Stimulated activated CD8-positive, alpha-beta memory T cell treated with anti-CD3 and anti-CD28 coated beads, Interleukin-4, amount 100 ng/mL, for 1 hour (primary cell): Measurements from ENCODE around the gene NEUROG1.
A peak's percentile ranks its signal among the peaks of the same experiment; 100 is the strongest.

ENCODE experiments used
- DNase-seq, 2 donors: peaks; one replicate each; pipeline ENCODE4 v3.0.0-alpha.2; 2020; ENCODE audit warnings: low read depth in 2 of 2, low spot score in 1 of 2

NEUROG1 gene

GRCh38 chr5:135535820-135536801, at the start of gene NEUROG1:
TSS of gene NEUROG1 (minus strand) at chr5:135535964. CDS start at chr5:135535690, 274 bp downstream.
- DNase-seq, result no peak

GRCh38 chr5:135584918-135585317, 49.2 kb upstream of the NEUROG1 start:
- DNase-seq, result no peak

DNA sequence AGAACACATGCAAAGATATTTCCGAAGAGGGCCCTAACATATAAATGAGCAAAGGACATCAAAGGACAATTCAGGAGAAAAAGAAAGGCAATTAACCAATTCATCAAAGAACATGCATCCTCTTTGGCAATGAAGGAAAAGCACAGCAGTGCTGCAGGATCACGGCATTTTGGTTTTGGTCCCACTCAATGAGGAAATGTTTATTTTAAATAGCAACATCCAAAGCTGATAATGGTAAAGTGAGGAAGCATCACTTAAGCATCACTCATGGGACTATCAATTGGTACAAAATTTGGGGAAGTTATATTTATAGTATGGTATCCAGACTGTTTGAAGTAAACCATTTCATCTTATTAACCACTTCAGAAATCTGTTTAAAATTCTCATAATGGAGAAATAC, 48.5 kb upstream of the NEUROG1 start:
- DNase-seq, result no peak

DNA sequence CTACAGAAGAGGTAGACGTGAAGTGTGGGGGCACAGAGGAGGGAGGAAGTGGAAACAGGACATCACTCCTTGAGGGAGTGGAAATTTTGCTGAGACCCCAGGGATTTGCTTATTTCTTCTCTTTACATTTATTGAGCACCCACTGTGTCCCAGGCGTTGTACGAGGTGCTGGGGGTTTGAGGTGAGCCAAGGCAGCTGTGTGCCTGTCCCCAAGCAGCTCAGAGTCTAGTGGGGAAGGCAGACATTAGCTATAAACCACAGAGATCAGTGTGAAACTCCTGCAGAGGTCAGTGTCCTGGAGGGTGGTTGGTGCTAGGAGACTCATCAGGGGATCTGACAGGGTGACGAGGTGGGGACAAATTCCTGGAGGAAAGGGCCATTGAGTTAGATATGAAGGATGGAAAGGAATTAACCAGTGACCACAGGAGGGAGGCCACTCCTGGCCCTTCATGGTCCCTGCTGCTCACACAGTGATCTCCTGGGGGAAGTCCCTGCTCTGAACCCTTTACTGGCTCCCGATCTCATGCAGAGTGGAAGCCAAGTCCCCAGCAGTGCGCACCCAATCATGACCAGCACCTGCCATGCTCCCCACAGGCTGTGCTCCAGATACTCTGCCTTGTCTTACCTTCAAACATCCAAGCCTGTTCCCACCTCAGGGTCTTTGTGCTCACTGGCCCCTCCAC, 46.5 kb upstream of the NEUROG1 start:
- no peak for DNase-seq

DNA sequence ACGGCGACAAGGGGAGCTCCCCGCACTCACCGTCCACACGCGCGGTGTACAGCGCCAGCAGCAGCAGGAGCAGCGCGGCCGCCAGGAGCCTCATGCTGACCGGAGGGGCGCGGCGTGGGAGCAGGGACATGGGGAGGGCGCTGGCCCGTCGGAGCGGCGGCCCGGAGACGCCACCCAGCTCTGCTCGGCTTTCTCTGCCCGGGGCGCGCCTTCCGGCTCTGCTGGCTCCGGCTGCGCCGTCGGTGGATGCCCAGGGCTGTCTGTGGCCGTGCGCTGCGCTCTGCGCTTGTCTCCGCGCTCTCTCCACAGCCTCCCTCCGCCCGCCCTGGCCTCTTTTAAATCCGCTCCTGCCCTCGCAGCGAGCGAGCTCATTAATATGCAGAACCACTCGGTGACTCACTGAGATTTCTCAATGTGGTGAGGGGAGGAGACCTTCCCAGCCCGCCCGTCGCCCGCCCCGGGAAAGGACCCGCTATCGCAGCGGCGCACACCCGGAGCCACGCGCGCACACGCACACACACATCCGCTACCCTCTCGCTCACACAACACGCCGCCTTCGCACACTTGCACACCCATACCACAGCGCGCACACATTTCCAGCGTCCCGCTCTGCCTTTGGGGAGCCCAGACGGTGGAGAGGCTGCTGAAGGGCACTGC, 43.0 kb upstream of the NEUROG1 start, which contains the start of gene CXCL14:
CXCL14 (minus strand) TSS at position 307 of the 657 bp plus-strand sequence; CDS start at position 94, 213 bp downstream.
- DNase-seq, result no peak

- DNase-seq, result no peak
Measured at GRCh38 chr5:135578305-135578684, 42.5 kb upstream of the NEUROG1 start.

GRCh38 chr5:135577421-135577820, 41.7 kb upstream of the NEUROG1 start:
- DNase-seq, result no peak

- no peak for DNase-seq
Measured at GRCh38 chr5:135576075-135576599, 40.4 kb upstream of the NEUROG1 start.

DNA sequence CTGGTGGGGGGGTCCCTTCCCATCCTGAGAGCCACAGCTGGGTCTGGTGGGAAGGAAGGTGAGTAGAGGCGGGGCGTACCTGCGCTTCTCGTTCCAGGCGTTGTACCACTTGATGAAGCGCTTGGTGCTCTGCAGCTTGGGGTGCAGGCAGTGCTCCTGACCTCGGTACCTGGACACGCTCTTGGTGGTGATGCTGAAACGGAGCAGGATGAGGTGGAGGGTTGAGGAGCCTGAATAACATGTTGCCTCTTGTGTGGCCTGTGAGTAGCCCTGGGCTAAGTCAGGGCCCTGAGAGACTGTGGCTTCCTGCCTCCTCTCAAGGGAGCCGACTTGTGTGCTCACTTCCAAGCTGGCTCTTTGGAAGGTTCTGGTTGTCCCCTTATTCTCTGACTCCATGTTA, 38.7 kb upstream of the NEUROG1 start:
- no peak for DNase-seq

DNA sequence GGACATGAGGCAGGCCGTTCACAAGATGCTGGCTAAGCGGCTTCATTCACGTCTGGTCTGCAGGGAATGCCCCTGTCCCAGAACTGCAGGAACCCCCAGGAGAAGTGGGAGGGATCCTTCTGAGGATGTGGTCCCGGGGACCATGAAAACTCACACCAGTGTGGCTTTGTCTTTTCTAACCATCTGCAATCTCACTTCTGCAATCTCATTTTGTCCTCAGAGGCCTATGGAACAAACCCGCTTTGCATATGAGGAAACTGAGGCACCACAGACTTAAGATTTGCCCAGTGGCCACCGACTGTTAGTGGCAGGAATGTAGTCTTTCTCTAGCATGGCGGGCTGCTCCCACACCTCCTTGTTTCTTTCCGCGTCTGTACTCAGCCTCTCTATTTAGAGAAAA, 36.1 kb upstream of the NEUROG1 start:
- no peak for DNase-seq

GRCh38 chr5:135571066-135571609, 35.4 kb upstream of the NEUROG1 start:
- no peak for DNase-seq

DNA sequence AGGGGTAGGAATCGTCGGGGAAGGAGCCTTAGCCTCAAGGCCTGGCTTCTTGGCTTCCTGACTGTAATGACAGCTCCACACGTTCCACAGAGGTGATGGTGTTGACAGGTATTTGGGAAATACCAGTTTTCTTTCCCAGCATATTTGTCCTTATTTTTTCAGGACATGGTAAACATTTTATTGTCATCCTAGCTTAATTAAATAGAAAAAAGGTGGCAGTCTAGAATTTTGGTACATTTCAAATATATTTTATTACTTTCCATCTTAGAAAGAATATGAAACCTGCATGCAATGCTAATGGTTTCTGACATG, 34.6 kb upstream of the NEUROG1 start:
- no peak for DNase-seq

GRCh38 chr5:135569755-135570452, 34.1 kb upstream of the NEUROG1 start:
- no peak for DNase-seq

GRCh38 chr5:135568923-135569360, 33.2 kb upstream of the NEUROG1 start:
- DNase-seq, result no peak

- no peak for DNase-seq
Measured at GRCh38 chr5:135568246-135568645, 32.5 kb upstream of the NEUROG1 start.

GRCh38 chr5:135567661-135568060, 31.9 kb upstream of the NEUROG1 start:
- DNase-seq, result no peak

DNA sequence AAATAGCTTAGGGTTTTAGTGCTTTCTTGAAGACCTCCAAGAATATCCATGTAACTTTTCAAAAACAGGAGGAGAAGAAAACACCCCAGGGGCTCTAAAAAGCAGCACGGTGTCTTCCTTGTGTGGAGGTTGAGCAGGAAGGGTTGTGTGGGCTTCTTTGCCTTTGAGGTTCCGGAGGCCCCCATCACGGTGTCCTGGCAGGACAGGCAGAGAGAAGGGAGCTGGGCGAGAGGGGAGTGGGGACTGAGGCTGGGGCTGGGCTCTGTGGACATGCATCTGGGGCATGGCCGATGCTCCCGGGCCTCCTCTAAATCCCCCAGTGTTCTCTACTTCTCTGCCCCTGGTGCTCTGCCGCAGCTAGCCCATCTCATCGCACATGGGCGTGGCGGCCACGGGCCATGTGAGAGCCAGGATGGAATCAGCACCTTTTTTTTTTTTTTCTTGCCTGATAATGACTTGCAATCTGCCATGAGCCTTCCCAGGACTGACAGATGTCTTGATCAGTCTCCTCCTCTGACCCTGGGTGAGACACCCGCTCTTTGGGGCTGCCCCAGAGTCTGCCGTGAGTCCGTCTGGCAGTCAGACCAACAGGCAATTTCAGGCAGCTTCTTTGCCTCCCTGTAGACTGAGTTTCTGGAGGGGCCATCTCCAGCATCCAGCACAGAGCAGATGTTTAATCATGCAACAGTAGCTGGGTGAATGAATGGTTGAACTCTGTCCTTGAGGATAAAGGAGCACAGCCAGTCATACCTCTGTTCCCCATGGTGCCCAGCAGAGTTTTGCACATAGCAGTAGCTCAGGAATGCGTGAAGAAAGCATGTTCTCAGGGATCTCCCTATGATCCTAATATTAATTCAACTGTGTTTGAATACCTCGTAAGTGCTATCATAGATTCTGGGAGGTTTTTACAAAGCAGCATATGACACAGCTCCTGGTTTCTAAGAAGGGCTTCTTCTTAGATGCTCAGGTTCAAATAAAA, 30.9 kb upstream of the NEUROG1 start:
- no peak for DNase-seq

DNA sequence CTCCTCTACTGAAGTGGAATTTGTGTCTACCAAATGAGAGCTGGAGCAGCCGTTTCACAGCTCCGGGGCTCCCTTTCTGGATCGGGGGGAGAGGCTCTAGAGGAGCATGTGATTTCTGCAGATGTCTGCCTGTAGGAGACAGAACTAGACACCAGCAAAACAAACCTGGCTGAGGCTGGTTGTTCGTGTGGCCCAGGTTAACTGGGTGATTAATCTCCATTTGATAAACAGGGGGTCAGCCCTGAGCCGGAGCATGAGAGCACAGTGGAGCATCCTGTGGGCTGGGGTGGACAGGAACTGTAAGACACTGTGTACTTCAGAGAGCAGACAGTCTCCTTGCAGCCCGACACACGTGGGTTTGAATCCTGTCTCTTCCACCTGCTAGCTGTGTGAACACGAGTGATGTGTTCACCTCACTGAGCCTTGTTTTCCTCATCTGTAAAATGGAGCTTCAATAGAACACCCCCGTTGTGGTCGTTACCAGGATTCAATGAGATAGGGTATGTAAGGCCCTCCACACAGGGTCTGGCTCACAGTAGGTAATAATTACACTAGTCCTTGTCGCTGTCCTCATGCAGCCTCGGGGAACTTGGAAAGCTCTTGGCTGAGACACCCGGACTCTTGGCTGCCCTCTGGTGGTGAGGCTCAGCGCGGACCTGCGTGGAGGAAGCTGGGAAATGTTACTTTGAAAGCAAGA, 30.1 kb upstream of the NEUROG1 start:
- DNase-seq, result peak; percentile 23 to 48

GRCh38 chr5:135565266-135565665, 29.5 kb upstream of the NEUROG1 start:
- no peak for DNase-seq
